Calu3 (cell line): ENCODE data around the gene TMEM61. TPM values are rescaled to one million over a fixed set of nuclear protein-coding genes. Genes with fewer than 3 reads are reported as not detected.

Experiments used
- BruUV-seq: library from RNA; stranded (reverse); fragments of 400-500 nt; replicated peaks from 2 replicates; lab custom pipeline; 2021; lab: Mats Ljungman, UMichigan
- CTCF ChIA-PET: fragments of 300-600 bp; sonication (Branson Sonifier 250); formaldehyde crosslinking; loops from one replicate; lab custom pipeline; 2022; ENCODE audit warnings: antibody characterized with exemption; lab: Charles Lee
- DNase-seq: peaks from one replicate; pipeline ENCODE4 v3.0.0; 2022
- H3K27ac Mint-ChIP-seq: one replicate; pipeline ENCODE4 v1.8.0; 2022; ENCODE audit warnings: mixed read lengths; ENCODE audit not compliant: unreplicated experiment
- H3K27me3 Mint-ChIP-seq: one replicate; pipeline ENCODE4 v1.8.0; 2022; ENCODE audit warnings: mixed read lengths; ENCODE audit not compliant: unreplicated experiment
- H3K36me3 Mint-ChIP-seq: one replicate; pipeline ENCODE4 v1.8.0; 2022; ENCODE audit warnings: mild to moderate bottlenecking, moderate library complexity, mixed read lengths; ENCODE audit not compliant: insufficient read depth, unreplicated experiment
- H3K4me1 Mint-ChIP-seq: one replicate; pipeline ENCODE4 v1.8.0; 2022; ENCODE audit warnings: mild to moderate bottlenecking, low read depth, mixed read lengths; ENCODE audit not compliant: unreplicated experiment
- H3K4me3 Mint-ChIP-seq: one replicate; pipeline ENCODE4 v1.8.0; 2022; ENCODE audit warnings: mild to moderate bottlenecking, low read depth, moderate library complexity, mixed read lengths; ENCODE audit not compliant: unreplicated experiment
- H3K9me3 Mint-ChIP-seq: one replicate; pipeline ENCODE4 v1.8.0; 2022; ENCODE audit warnings: low read depth, mixed read lengths; ENCODE audit not compliant: unreplicated experiment
- intact Hi-C: fragments of 100-400 bp; cut with micrococcal nuclease; formaldehyde crosslinking; loops from one replicate; pipeline ENCODE4 v1.10.0; 2022; ENCODE audit not compliant: unreplicated experiment
- total RNA-seq: library from RNA; stranded (reverse); gene quantifications from 2 replicates; pipeline ENCODE4 v1.2.3, GENCODE V29; 2022
- TF ChIP-seq, protein P1 (sequence below): fragments of 200-600 bp; IDR thresholded peaks from one replicate; pipeline ENCODE4 v1.8.0; 2022; ENCODE audit warnings: antibody characterized with exemption; ENCODE audit not compliant: unreplicated experiment

TMEM61 gene
- total RNA-seq, 1 experiment from 2014 or later = 0.45 TPM

- peaks cover 13% of the 10 kb centered on the region for H3K4me1 Mint-ChIP-seq
- TF ChIP-seq, protein P1, sequence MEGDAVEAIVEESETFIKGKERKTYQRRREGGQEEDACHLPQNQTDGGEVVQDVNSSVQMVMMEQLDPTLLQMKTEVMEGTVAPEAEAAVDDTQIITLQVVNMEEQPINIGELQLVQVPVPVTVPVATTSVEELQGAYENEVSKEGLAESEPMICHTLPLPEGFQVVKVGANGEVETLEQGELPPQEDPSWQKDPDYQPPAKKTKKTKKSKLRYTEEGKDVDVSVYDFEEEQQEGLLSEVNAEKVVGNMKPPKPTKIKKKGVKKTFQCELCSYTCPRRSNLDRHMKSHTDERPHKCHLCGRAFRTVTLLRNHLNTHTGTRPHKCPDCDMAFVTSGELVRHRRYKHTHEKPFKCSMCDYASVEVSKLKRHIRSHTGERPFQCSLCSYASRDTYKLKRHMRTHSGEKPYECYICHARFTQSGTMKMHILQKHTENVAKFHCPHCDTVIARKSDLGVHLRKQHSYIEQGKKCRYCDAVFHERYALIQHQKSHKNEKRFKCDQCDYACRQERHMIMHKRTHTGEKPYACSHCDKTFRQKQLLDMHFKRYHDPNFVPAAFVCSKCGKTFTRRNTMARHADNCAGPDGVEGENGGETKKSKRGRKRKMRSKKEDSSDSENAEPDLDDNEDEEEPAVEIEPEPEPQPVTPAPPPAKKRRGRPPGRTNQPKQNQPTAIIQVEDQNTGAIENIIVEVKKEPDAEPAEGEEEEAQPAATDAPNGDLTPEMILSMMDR = peak; percentile 77
- BruUV-seq = no TSS peak
- CTCF ChIA-PET = interaction anchor here (0.6 to 3.1 kb wide), 23 partner anchors 12 to 159 kb away, joined by 3 to 93 read pairs (median 3); partner anchors contain the start of genes BSND, DHCR24, PCSK9 and TMEM61
- DNase-seq = peak; percentile 78
- H3K27me3 Mint-ChIP-seq = peaks cover 16% of the 10 kb centered on the region
- no peak overlapping the region for H3K27ac Mint-ChIP-seq
- peak overlapping the region; percentile 9 for H3K4me3 Mint-ChIP-seq
- no peaks in the 10 kb centered on the region for H3K9me3 Mint-ChIP-seq
- intact Hi-C loops = loop anchor here (1.0 kb wide), 2 partner anchors 52 to 78 kb away; no protein-coding TSS in a partner anchor
- H3K36me3 Mint-ChIP-seq = no peaks in the 10 kb centered on the region
Observed at GRCh38 chr1:54944610-54945392, 35.6 kb upstream of the TMEM61 start.

DNA sequence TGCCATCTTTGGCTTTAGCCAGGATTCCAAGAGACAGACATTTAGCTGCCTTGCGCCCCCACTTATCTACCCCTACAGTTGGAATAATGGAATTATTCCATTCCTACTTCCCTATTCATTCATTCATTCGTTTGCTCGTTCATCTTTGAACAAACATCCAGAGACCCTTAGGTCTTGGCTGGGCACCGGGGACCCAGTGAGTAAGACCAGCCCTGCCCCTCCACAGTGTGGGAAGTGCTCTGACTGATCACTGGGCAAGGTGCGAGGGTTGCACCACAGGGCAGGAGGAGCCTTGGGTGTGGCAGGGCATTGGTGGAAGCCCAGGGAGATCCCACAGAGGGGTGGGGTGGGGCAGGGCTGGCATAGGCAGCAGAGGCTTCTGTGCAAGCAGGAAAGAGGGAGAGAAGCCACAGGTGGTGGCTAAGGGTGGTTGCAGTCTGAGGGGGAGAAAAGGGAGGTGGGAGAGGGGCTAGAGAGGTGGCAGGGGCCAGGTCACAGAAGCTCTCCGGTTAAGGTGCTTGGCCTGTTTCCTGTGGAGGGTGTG is 35.0 kb upstream of the TMEM61 start:
- no TSS peak for BruUV-seq
- H3K36me3 Mint-ChIP-seq = no peaks in the 10 kb centered on the region
- H3K27me3 Mint-ChIP-seq = peaks cover 16% of the 10 kb centered on the region
- peak overlapping the region; percentile 9 for H3K4me3 Mint-ChIP-seq
- no peak overlapping the region for H3K27ac Mint-ChIP-seq
- intact Hi-C loops = loop anchor here (1.0 kb wide), 2 partner anchors 51 to 77 kb away; no protein-coding TSS in a partner anchor
- H3K4me1 Mint-ChIP-seq = peaks cover 20% of the 10 kb centered on the region
- DNase-seq = peak; percentile 48
- CTCF ChIA-PET = interaction anchor here (0.6 to 3.1 kb wide), 21 partner anchors 16 to 131 kb away, joined by 3 to 93 read pairs (median 3); partner anchors contain the start of genes BSND, DHCR24, PCSK9 and TMEM61
- TF ChIP-seq, protein P1 = no peak
- no peaks in the 10 kb centered on the region for H3K9me3 Mint-ChIP-seq

GRCh38 chr1:54947540-54947939 is 32.9 kb upstream of the TMEM61 start:
- Mint-ChIP-seq H3K4me1 (peaks cover 35% of the 10 kb centered on the region), H3K27ac (no peak overlapping the region), H3K9me3 (no peaks in the 10 kb centered on the region), H3K4me3 (no peak overlapping the region), H3K36me3 (no peaks in the 10 kb centered on the region), H3K27me3 (peaks cover under 1% of the 10 kb centered on the region)
- CTCF ChIA-PET = interaction anchor here (0.9 kb wide), 1 partner anchor 74 kb away, joined by 4 read pairs; no protein-coding TSS in a partner anchor
- no TSS peak for BruUV-seq
- no peak for DNase-seq
- intact Hi-C loops = no loop called here
- TF ChIP-seq, protein P1 = no peak

- no peak for DNase-seq
- peaks cover 42% of the 10 kb centered on the region for H3K4me1 Mint-ChIP-seq
- no peaks in the 10 kb centered on the region for H3K36me3 Mint-ChIP-seq
- no peak overlapping the region for H3K4me3 Mint-ChIP-seq
- BruUV-seq = no TSS peak
- intact Hi-C loops = no loop called here
- CTCF ChIA-PET = no interaction called here
- no peak overlapping the region for H3K27ac Mint-ChIP-seq
- TF ChIP-seq, protein P1 = no peak
- H3K9me3 Mint-ChIP-seq = no peaks in the 10 kb centered on the region
- H3K27me3 Mint-ChIP-seq = no peaks in the 10 kb centered on the region
Observed at GRCh38 chr1:54949053-54949452, 31.4 kb upstream of the TMEM61 start.
